Measurements from ENCODE around the gene DHX15.

Gene DHX15

DNA sequence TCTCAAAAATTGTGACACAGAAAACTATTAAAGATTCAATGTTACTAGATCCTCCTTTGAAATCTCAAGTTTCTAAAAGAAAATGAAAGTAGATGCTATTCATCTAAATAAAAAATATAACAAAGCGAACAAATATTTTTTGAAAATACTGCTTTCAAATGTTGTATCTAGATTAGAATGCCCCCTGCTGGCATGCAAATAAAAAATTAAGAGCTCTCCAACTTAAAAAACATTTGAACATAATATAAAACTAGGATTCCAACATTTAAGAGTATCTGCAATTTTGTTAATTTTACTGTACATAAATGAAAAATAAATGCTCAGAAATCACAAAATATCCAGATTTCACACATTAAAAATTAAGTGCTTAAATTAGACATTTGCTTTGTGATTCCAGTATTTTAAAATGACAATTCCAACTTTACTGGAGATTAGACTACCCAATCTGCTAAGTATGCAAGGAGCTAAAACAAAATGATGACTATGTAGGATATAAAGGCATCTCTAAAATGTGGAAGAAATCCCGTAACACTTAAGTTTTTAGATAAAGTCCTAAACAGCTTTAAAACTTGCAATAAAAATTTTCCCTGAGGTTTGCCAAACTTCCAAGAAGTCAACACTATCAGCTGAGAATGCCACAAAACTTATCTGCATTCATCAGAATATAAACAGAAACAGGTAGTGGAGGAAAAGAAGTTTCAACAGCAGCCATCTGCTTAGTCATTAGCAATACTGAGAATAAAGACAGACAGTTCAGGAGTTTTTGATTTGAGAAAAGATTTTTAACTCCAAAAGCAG is 32.7 kb downstream of the DHX15 start:
- H3K4me1 ChIP-seq = no peaks in the 10 kb centered on the region
- no peak overlapping the region for H3K4me3 ChIP-seq (ENCODE audit: low read depth, low read length)
- H3K27ac ChIP-seq = no peak overlapping the region
- no peak overlapping the region for H2AFZ ChIP-seq
- no peak overlapping the region for H3K9ac ChIP-seq
- TF ChIP-seq, protein P1, sequence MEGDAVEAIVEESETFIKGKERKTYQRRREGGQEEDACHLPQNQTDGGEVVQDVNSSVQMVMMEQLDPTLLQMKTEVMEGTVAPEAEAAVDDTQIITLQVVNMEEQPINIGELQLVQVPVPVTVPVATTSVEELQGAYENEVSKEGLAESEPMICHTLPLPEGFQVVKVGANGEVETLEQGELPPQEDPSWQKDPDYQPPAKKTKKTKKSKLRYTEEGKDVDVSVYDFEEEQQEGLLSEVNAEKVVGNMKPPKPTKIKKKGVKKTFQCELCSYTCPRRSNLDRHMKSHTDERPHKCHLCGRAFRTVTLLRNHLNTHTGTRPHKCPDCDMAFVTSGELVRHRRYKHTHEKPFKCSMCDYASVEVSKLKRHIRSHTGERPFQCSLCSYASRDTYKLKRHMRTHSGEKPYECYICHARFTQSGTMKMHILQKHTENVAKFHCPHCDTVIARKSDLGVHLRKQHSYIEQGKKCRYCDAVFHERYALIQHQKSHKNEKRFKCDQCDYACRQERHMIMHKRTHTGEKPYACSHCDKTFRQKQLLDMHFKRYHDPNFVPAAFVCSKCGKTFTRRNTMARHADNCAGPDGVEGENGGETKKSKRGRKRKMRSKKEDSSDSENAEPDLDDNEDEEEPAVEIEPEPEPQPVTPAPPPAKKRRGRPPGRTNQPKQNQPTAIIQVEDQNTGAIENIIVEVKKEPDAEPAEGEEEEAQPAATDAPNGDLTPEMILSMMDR (IDR thresholded peaks at IDR 0.05) = peak; percentile 19
- H3K9me3 ChIP-seq (ENCODE audit: control insufficient read depth, low read length) = no peaks in the 10 kb centered on the region
- no peaks in the 10 kb centered on the region for H3K27me3 ChIP-seq (ENCODE audit: control insufficient read depth, insufficient read depth, low read length)
- no peaks in the 10 kb centered on the region for H3K36me3 ChIP-seq (ENCODE audit: control insufficient read depth, insufficient read depth, low read length)
- H3K4me2 ChIP-seq (ENCODE audit: low read length) = peak overlapping the region; percentile 16
- peaks cover 7% of the 10 kb centered on the region for H3K79me2 ChIP-seq

GRCh38 chr4:24550441-24551175 is 33.7 kb downstream of the DHX15 start:
- TF ChIP-seq, protein P1 (IDR thresholded peaks at IDR 0.05) = no peak
- no peak overlapping the region for H3K4me3 ChIP-seq (ENCODE audit: low read depth, low read length)
- no peak overlapping the region for H3K27ac ChIP-seq

DNA sequence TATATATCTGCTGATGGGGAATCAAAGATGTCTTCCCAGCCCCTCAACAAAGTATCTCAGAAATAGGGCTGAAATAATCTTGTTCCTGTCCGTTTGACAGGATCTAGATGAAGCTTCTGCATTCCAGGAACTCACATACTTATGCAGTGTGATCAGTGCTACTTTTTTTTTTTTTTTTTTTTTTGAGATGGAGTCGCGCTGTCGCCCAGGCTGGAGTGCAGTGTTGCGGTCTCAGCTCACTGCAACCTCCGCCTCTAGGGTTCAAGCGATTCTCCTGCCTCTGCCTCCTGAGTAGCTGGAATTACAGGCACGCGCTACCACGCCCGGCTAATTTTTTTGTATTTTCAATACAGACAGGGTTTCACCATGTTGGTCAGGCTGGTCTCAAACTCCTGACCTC is 36.4 kb downstream of the DHX15 start:
- no peaks in the 10 kb centered on the region for H3K36me3 ChIP-seq (ENCODE audit: control insufficient read depth, insufficient read depth, low read length)
- no peaks in the 10 kb centered on the region for H3K27me3 ChIP-seq (ENCODE audit: control insufficient read depth, insufficient read depth, low read length)
- TF ChIP-seq, protein P1 (IDR thresholded peaks at IDR 0.05) = no peak

More at GRCh38 chr4:24550441-24551175, 33.7 kb downstream of the DHX15 start:
- Histone ChIP-seq H3K9me3 (ENCODE audit: control insufficient read depth, low read length) (no peaks in the 10 kb centered on the region), H3K9ac (no peak overlapping the region), H3K4me2 (ENCODE audit: low read length) (no peak overlapping the region), H3K4me1 (no peaks in the 10 kb centered on the region), H2AFZ (no peak overlapping the region), H3K79me2 (peaks cover 7% of the 10 kb centered on the region), H3K27me3 (ENCODE audit: control insufficient read depth, insufficient read depth, low read length) (no peaks in the 10 kb centered on the region), H3K36me3 (ENCODE audit: control insufficient read depth, insufficient read depth, low read length) (no peaks in the 10 kb centered on the region)

DNA sequence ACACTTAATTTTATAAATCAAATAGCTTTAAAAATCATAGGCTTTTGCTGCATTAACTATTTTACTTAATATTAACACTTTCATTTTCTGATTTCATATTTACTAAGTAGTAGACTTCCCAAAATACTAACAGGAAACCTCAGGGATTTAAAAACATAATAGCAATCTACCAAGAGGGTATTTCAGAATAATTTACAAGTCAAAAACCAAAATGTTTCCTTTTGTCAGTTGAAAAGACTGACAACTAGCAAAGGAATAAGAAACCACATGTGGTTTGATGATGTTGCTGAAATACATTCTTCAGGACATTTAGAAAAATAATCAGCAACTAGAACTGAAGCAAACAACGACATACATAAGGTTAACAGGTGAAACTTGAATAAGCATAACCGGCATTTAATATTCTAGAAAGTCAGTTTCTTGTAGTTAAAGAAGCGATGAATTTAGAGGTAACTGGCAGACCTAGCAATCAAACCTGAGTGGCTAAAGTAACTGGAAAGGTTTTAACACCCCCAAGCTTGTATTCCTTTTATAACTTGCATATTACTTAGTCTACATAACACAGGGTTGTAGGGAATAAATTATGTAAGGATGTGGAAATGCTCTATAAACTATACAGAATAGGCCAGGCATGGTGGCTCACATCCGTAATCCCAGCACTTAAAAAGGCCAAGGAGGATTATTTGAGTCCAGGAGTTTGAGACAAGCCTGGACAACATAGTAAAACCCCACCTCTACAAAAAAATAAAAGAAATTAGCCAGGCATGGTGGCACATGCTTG is 40.0 kb downstream of the DHX15 start:
- Histone ChIP-seq H3K9me3 (ENCODE audit: control insufficient read depth, low read length) (no peaks in the 10 kb centered on the region), H3K36me3 (ENCODE audit: control insufficient read depth, insufficient read depth, low read length) (no peaks in the 10 kb centered on the region), H3K4me2 (ENCODE audit: low read length) (no peak overlapping the region)

More for the DNA sequence above, 36.4 kb downstream of the DHX15 start:
- Histone ChIP-seq H3K9ac (no peak overlapping the region), H3K9me3 (ENCODE audit: control insufficient read depth, low read length) (no peaks in the 10 kb centered on the region), H3K79me2 (peaks cover 10% of the 10 kb centered on the region), H3K27ac (no peak overlapping the region), H3K4me2 (ENCODE audit: low read length) (no peak overlapping the region), H2AFZ (no peak overlapping the region), H3K4me1 (no peaks in the 10 kb centered on the region), H3K4me3 (ENCODE audit: low read depth, low read length) (no peak overlapping the region)

More for the DNA sequence above, 40.0 kb downstream of the DHX15 start:
- Histone ChIP-seq H3K27me3 (ENCODE audit: control insufficient read depth, insufficient read depth, low read length) (no peaks in the 10 kb centered on the region), H3K9ac (no peak overlapping the region), H2AFZ (no peak overlapping the region), H3K79me2 (peaks cover 5% of the 10 kb centered on the region), H3K4me1 (no peaks in the 10 kb centered on the region), H3K27ac (no peak overlapping the region), H3K4me3 (ENCODE audit: low read depth, low read length) (no peak overlapping the region)
- TF ChIP-seq, protein P1 (IDR thresholded peaks at IDR 0.05) = no peak
